Suprapubic skin (tissue), 4 donors: ENCODE data around the gene EP400.

Experiments used
- POLR2A ChIP-seq, 2 donors: fragments of 450-650 bp; IDR thresholded peaks; one replicate each; pipeline ENCODE4 v1.6.1; 2017; ENCODE audit warnings: antibody characterized with exemption in 2 of 2, mild to moderate bottlenecking in 2 of 2, moderate library complexity in 2 of 2
- POLR2AphosphoS5 ChIP-seq, 3 donors: sonication (generic); formaldehyde crosslinking; IDR thresholded peaks; one replicate each; pipeline ENCODE4 v1.6.1; 2017; ENCODE audit warnings: antibody characterized with exemption in 3 of 3
- TF ChIP-seq, protein P1 (sequence below), 2 donors: fragments of 200-600 bp in 1 of 2; fragments of 450-650 bp in 1 of 2; sonication (generic) in 1 of 2; IDR thresholded peaks; one replicate each; pipeline ENCODE4 v1.5.1; 2016 to 2019; ENCODE audit warnings: antibody characterized with exemption in 2 of 2, mild to moderate bottlenecking in 1 of 2, moderate library complexity in 1 of 2

DNA sequence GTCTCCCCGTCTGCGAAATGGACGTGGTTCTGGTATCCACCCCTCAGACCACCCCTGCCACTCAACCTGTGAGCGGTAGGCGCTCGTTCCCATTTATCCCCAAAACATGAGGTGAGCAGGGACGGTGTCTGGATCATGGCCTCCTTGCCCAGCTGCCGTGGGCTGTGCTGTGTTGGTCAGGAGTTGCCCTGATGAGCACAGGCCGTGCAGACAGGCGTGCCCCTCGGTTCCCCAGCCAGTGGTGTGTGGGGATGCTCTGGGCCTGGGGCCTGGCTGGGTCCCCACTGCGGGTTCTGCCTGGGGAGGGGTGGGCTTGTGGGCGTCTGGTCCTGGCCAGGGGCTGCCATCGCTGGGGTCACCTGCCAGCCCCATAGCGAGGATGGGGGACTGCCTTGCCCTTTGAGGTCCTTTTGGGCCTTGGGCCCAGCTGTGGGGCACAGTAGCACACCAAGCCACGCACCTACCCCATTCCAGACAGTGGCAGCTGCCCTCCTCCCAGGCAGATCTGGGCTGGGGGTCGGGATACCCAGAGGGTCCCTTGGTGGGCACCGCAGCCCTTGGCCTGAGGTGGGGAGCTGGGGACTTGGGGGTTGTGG lies 31.9 kb upstream of the EP400 start:
- TF ChIP-seq, protein P1, sequence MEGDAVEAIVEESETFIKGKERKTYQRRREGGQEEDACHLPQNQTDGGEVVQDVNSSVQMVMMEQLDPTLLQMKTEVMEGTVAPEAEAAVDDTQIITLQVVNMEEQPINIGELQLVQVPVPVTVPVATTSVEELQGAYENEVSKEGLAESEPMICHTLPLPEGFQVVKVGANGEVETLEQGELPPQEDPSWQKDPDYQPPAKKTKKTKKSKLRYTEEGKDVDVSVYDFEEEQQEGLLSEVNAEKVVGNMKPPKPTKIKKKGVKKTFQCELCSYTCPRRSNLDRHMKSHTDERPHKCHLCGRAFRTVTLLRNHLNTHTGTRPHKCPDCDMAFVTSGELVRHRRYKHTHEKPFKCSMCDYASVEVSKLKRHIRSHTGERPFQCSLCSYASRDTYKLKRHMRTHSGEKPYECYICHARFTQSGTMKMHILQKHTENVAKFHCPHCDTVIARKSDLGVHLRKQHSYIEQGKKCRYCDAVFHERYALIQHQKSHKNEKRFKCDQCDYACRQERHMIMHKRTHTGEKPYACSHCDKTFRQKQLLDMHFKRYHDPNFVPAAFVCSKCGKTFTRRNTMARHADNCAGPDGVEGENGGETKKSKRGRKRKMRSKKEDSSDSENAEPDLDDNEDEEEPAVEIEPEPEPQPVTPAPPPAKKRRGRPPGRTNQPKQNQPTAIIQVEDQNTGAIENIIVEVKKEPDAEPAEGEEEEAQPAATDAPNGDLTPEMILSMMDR (IDR thresholded peaks at IDR 0.05), result no peak
- no peak for TF ChIP-seq POLR2A (IDR thresholded peaks at IDR 0.05)
- no peak for TF ChIP-seq POLR2AphosphoS5 (IDR thresholded peaks at IDR 0.05)
